Measurements from ENCODE around the gene HAUS7.

HAUS7 gene

GRCh38 chrX:153400146-153401132 is 69.9 kb downstream of the HAUS7 start:
- Histone ChIP-seq H3K27me3 (ENCODE audit: control insufficient read depth, low read length) (no peaks in the 10 kb centered on the region), H3K79me2 (ENCODE audit: control insufficient read depth, low read length) (no peaks in the 10 kb centered on the region), H3K4me1 (ENCODE audit: control insufficient read depth, low read length) (no peaks in the 10 kb centered on the region; the same call in 1 of the 2 replicates), H3K9me2 (replicated peaks; ENCODE audit: control insufficient read depth, low read length) (no peaks in the 10 kb centered on the region), H3K36me3 (ENCODE audit: control insufficient read depth, low read length) (no peaks in the 10 kb centered on the region), H3K4me3 (ENCODE audit: low read length) (no peak overlapping the region), H3F3A (ENCODE audit: control insufficient read depth, insufficient read depth) (no peaks in the 10 kb centered on the region), H3K27ac (ENCODE audit: low read depth, low read length) (no peak overlapping the region), H3K4me2 (ENCODE audit: low read length) (no peak overlapping the region), H3K9me3 (ENCODE audit: control insufficient read depth, insufficient read depth, low read length) (no peaks in the 10 kb centered on the region), H4K20me1 (ENCODE audit: control insufficient read depth, insufficient read depth, low read depth, low read length) (no peaks in the 10 kb centered on the region)
- peak; percentile 98 for TF ChIP-seq CTCF (IDR thresholded peaks at IDR 0.05; ENCODE audit: low read depth, low read length, poor library complexity, severe bottlenecking)
- TF ChIP-seq EZH2phosphoT487 (IDR thresholded peaks at IDR 0.05; ENCODE audit: borderline replicate concordance, low read length): no peak

GRCh38 chrX:153398275-153398960 is 72.0 kb downstream of the HAUS7 start:
- no peak overlapping the region for H3K27ac ChIP-seq (ENCODE audit: low read depth, low read length)
- no peaks in the 10 kb centered on the region for H3K9me2 ChIP-seq (replicated peaks; ENCODE audit: control insufficient read depth, low read length)
- H4K20me1 ChIP-seq (ENCODE audit: control insufficient read depth, insufficient read depth, low read depth, low read length): no peaks in the 10 kb centered on the region
- no peaks in the 10 kb centered on the region for H3F3A ChIP-seq (ENCODE audit: control insufficient read depth, insufficient read depth)
- no peak overlapping the region for H3K4me2 ChIP-seq (ENCODE audit: low read length)
- no peaks in the 10 kb centered on the region for H3K27me3 ChIP-seq (ENCODE audit: control insufficient read depth, low read length)
- H3K79me2 ChIP-seq (ENCODE audit: control insufficient read depth, low read length): no peaks in the 10 kb centered on the region
- no peaks in the 10 kb centered on the region for H3K36me3 ChIP-seq (ENCODE audit: control insufficient read depth, low read length)
- TF ChIP-seq CTCF (IDR thresholded peaks at IDR 0.05; ENCODE audit: low read depth, low read length, poor library complexity, severe bottlenecking) (no peak), EZH2phosphoT487 (IDR thresholded peaks at IDR 0.05; ENCODE audit: borderline replicate concordance, low read length) (no peak)
- H3K4me3 ChIP-seq (ENCODE audit: low read length): no peak overlapping the region
- H3K9me3 ChIP-seq (ENCODE audit: control insufficient read depth, insufficient read depth, low read length): no peaks in the 10 kb centered on the region
- H3K4me1 ChIP-seq (ENCODE audit: control insufficient read depth, low read length): no peaks in the 10 kb centered on the region
